ENCODE data around the gene EEF1AKMT1. TPM values are rescaled to one million over a fixed set of nuclear protein-coding genes. Genes with fewer than 3 reads are reported as not detected.
A peak's percentile ranks its signal among the peaks of the same experiment; 100 is the strongest.

The EEF1AKMT1 gene
- total and polyA plus RNA-seq, 2 experiments from 2014 or later = 3.2 to 7.6 TPM

- no peaks in the 10 kb centered on the region; the same call in 1 of the 2 replicates for H3K4me1 ChIP-seq (ENCODE audit: insufficient read depth)
- Mint-ChIP-seq H3K36me3 (ENCODE audit: low read depth) (peaks cover 33% of the 10 kb centered on the region), H3K4me1 (peaks cover 9% of the 10 kb centered on the region; the same call in 2 of the 3 replicates), H3K27ac (no peak overlapping the region), H3K27me3 (ENCODE audit: insufficient read depth, low read depth, poor library complexity) (peaks cover 8% of the 10 kb centered on the region), H3K4me3 (no peak overlapping the region), H3K9me3 (peaks cover 17% of the 10 kb centered on the region; the same call in 2 of the 3 replicates)
- no peak overlapping the region for H3K4me2 ChIP-seq
- no peak overlapping the region for H2AFZ ChIP-seq
- H3K36me3 ChIP-seq (ENCODE audit: insufficient read depth) = no peaks in the 10 kb centered on the region
- TF ChIP-seq ZNF114 (CRISPR knock-in tag; IDR thresholded peaks at IDR 0.05) (no peak), EZH2phosphoT487 (IDR thresholded peaks at IDR 0.05; ENCODE audit: unreplicated experiment) (no peak), ETS1 (IDR thresholded peaks at IDR 0.05) (no peak), EZH2 (IDR thresholded peaks at IDR 0.05; ENCODE audit: low read depth, unreplicated experiment) (no peak), ZNF331 (CRISPR knock-in tag; IDR thresholded peaks at IDR 0.05; ENCODE audit: low read depth) (no peak), CTCF (conservative IDR thresholded peaks at IDR 0.05; ENCODE audit: low read depth in 2 of 2) (no peak), ZNF462 (CRISPR knock-in tag; IDR thresholded peaks at IDR 0.05) (no peak), POLR2AphosphoS5 (IDR thresholded peaks at IDR 0.05; ENCODE audit: low read depth) (no peak), NANOG (IDR thresholded peaks at IDR 0.05; ENCODE audit: borderline replicate concordance) (no peak)
- H4K20me1 ChIP-seq (replicated peaks; ENCODE audit: insufficient read depth) = no peaks in the 10 kb centered on the region
- H3K79me2 ChIP-seq (replicated peaks; ENCODE audit: insufficient read depth) = no peaks in the 10 kb centered on the region
- H3K27me3 ChIP-seq (ENCODE audit: insufficient read depth) = no peaks in the 10 kb centered on the region
- DNase-seq (ENCODE audit: low spot score) = peak; percentile 11
- no peaks in the 10 kb centered on the region for H3F3A ChIP-seq (replicated peaks; ENCODE audit: low read depth)
- H3K4me3 ChIP-seq = no peak overlapping the region
- H3K27ac ChIP-seq (ENCODE audit: low read depth) = no peak overlapping the region
- ATAC-seq = no peak
- no peaks in the 10 kb centered on the region for H3K9me2 ChIP-seq (ENCODE audit: insufficient read depth)
Observed at GRCh38 chr13:20769091-20769490, 4.7 kb downstream of the EEF1AKMT1 start.

Measured in GM23338 (cell line).